ENCODE data around the gene CLDN20.

DNA sequence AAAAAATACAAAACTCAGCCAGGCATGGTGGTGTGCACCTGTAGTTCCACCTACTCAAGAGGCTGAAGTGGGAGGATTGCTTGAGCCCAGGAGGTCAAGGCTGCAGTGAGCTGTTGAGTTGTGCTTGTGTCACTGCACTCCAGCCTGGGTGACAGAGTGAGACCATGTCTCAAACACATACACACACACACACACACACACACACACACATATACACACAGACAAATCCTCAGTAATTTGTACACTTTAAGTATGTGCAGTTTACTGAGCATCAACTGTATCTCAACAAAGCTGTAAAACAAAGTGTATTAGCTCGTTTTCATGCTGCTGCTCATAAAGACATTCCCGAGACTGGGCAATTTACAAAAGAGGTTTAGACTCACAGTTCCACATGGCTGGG, 43.1 kb downstream of the CLDN20 start:
- no peak for TF ChIP-seq EZH2phosphoT487 (IDR thresholded peaks at IDR 0.05; ENCODE audit: low read depth)
- TF ChIP-seq, protein P1, sequence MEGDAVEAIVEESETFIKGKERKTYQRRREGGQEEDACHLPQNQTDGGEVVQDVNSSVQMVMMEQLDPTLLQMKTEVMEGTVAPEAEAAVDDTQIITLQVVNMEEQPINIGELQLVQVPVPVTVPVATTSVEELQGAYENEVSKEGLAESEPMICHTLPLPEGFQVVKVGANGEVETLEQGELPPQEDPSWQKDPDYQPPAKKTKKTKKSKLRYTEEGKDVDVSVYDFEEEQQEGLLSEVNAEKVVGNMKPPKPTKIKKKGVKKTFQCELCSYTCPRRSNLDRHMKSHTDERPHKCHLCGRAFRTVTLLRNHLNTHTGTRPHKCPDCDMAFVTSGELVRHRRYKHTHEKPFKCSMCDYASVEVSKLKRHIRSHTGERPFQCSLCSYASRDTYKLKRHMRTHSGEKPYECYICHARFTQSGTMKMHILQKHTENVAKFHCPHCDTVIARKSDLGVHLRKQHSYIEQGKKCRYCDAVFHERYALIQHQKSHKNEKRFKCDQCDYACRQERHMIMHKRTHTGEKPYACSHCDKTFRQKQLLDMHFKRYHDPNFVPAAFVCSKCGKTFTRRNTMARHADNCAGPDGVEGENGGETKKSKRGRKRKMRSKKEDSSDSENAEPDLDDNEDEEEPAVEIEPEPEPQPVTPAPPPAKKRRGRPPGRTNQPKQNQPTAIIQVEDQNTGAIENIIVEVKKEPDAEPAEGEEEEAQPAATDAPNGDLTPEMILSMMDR (IDR thresholded peaks at IDR 0.05; ENCODE audit: low read depth, low read length): no peak

Measured in OCI-LY3 (cell line).